ENCODE data around the gene TENT4A. TPM values are rescaled to one million over a fixed set of nuclear protein-coding genes. Genes with fewer than 3 reads are reported as not detected.

The TENT4A gene
- total and polyA plus RNA-seq, 2 of the 4 experiments (the other 2 are of a cell fraction): 5.9 to 17.2 TPM

DNA sequence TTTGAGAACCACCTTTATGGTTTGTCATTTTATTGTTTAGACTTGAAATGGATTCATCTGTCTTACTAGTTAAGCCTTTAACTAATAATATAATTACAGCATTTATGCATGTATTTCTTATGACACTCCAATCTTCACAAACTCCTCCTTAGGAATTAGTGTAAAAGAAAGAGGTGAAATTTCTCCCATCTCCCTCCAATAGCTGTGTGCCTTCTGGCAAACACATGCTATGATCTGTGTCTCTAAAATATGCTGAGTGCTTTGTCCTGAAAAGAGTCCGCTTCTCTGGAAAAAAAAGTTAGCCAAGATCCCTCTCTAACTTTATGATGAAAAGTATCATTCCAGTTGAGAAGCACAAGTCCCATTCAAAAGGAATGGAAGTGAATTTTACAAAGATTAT is 13.9 kb upstream of the TENT4A start:
- H3K4ac ChIP-seq (ENCODE audit: low read depth, low read length): no peak overlapping the region
- H3K4me2 ChIP-seq (ENCODE audit: low read depth, low read length): no peak overlapping the region
- WGBS, 2 experiments (ENCODE audit: extremely low coverage in 2 of 2, insufficient read length in 1 of 2): no CpG with 5 or more reads among the region's 1 CpG
- ChIA-PET POLR2A (ENCODE audit: unreplicated experiment) (no interaction called here), CTCF (interaction anchor here (1.0 kb wide), 1 partner anchor 13 kb away, joined by 3 read pairs; no protein-coding TSS in a partner anchor)
- no peak overlapping the region for H3K56ac ChIP-seq (ENCODE audit: extremely low read depth, insufficient read depth, low read length)
- no peak overlapping the region for H2AK5ac ChIP-seq (ENCODE audit: low read depth, low read length)
- no peak overlapping the region for H3K4me3 ChIP-seq (ENCODE audit: insufficient read depth, low read depth, low read length)
- H3K4me1 ChIP-seq (ENCODE audit: control insufficient read depth, insufficient read depth, low read length): peaks cover 7% of the 10 kb centered on the region
- no TSS peak for BruUV-seq (replicated peaks)
- no peak overlapping the region for H4K5ac ChIP-seq (ENCODE audit: low read depth, low read length)
- no peak overlapping the region for H2BK20ac ChIP-seq (ENCODE audit: low read depth, low read length)
- no peak overlapping the region for H3K23ac ChIP-seq (ENCODE audit: low read depth, low read length)
- peaks cover 8% of the 10 kb centered on the region; the same call in 1 of the 2 replicates for H3K27me3 ChIP-seq (ENCODE audit: control insufficient read depth, insufficient read depth, low read length)
- H3K14ac ChIP-seq (replicated peaks; ENCODE audit: low read depth, low read length): no peak overlapping the region
- H3K36me3 ChIP-seq (ENCODE audit: control insufficient read depth, insufficient read depth, low read length): no peaks in the 10 kb centered on the region
- H4K20me1 ChIP-seq (ENCODE audit: insufficient read depth, low read length): no peaks in the 10 kb centered on the region
- H3K9me1 ChIP-seq (ENCODE audit: insufficient read depth, low read length): peaks cover 3% of the 10 kb centered on the region; the same call in 1 of the 2 replicates
- H3K9ac ChIP-seq (ENCODE audit: low read depth, low read length): no peak overlapping the region
- no peak overlapping the region for H2AK9ac ChIP-seq (replicated peaks; ENCODE audit: low read depth, low read length, poor library complexity)
- H3K79me1 ChIP-seq (ENCODE audit: low read depth in 1 of 2, low read length in 2 of 2): no peaks in the 10 kb centered on the region; a peak in 1 of 4 replicates
- no peak for TF ChIP-seq RCOR1 (IDR thresholded peaks at IDR 0.05; ENCODE audit: insufficient replicate concordance, low read length)
- TF ChIP-seq, protein P1, sequence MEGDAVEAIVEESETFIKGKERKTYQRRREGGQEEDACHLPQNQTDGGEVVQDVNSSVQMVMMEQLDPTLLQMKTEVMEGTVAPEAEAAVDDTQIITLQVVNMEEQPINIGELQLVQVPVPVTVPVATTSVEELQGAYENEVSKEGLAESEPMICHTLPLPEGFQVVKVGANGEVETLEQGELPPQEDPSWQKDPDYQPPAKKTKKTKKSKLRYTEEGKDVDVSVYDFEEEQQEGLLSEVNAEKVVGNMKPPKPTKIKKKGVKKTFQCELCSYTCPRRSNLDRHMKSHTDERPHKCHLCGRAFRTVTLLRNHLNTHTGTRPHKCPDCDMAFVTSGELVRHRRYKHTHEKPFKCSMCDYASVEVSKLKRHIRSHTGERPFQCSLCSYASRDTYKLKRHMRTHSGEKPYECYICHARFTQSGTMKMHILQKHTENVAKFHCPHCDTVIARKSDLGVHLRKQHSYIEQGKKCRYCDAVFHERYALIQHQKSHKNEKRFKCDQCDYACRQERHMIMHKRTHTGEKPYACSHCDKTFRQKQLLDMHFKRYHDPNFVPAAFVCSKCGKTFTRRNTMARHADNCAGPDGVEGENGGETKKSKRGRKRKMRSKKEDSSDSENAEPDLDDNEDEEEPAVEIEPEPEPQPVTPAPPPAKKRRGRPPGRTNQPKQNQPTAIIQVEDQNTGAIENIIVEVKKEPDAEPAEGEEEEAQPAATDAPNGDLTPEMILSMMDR (conservative IDR thresholded peaks at IDR 0.05; ENCODE audit: low read depth, low read length): no peak
- no peak for DNase-seq
- H2AFZ ChIP-seq (replicated peaks; ENCODE audit: low read length, poor library complexity): no peak overlapping the region
- H2BK120ac ChIP-seq (ENCODE audit: low read depth, low read length): no peak overlapping the region
- H3K27ac ChIP-seq (ENCODE audit: insufficient read depth, low read length): no peak overlapping the region
- no peak overlapping the region for H2BK15ac ChIP-seq (ENCODE audit: low read depth, low read length)
- intact Hi-C loops (cut with micrococcal nuclease) (no loop called here), in situ Hi-C loops (cut with MboI; ENCODE audit: low sequenced_read_pairs) (no loop called here), dilution Hi-C loops (cut with HindIII; ENCODE audit: low sequenced_read_pairs, unreplicated experiment) (no loop called here)
- H2BK5ac ChIP-seq (ENCODE audit: low read depth, low read length, poor library complexity, severe bottlenecking): no peak overlapping the region
- no peak overlapping the region for H4K91ac ChIP-seq (ENCODE audit: insufficient read depth, low read depth, low read length)
- H3K9me3 ChIP-seq (ENCODE audit: control insufficient read depth, insufficient read depth, low read length): no peaks in the 10 kb centered on the region
- no peak overlapping the region for H3K18ac ChIP-seq (ENCODE audit: low read depth, low read length)
- ATAC-seq (ENCODE audit: low read depth): no peak
- no peak overlapping the region for H4K8ac ChIP-seq (ENCODE audit: low read depth in 2 of 2, low read length in 2 of 2)
